Measurements from ENCODE around the gene PEX6.

The PEX6 gene

GRCh38 chr6:42933205-42933604 is 45.8 kb downstream of the PEX6 start:
- no peak for DNase-seq (ENCODE audit: low read depth)

DNA sequence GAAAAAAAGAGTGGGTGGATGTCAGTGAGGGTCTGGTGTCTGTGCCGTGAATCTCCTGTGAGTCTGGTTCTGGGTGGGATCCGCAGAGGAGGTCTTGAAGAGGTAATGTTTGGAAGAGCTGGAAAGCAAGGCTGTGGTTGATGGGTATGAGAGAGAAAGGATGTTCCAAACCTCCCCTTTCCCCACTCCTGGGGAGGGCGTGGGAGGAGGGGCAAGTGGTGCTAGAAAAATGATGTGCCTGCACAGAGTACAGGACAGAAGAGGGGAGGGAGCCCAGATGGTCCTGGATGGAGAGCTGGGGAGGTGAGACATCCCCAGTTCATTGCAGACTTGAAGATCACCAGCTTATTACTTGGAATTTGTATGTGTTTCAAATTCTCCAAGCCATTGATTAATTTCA is 46.6 kb downstream of the PEX6 start:
- no peak for DNase-seq (ENCODE audit: low read depth)

DNA sequence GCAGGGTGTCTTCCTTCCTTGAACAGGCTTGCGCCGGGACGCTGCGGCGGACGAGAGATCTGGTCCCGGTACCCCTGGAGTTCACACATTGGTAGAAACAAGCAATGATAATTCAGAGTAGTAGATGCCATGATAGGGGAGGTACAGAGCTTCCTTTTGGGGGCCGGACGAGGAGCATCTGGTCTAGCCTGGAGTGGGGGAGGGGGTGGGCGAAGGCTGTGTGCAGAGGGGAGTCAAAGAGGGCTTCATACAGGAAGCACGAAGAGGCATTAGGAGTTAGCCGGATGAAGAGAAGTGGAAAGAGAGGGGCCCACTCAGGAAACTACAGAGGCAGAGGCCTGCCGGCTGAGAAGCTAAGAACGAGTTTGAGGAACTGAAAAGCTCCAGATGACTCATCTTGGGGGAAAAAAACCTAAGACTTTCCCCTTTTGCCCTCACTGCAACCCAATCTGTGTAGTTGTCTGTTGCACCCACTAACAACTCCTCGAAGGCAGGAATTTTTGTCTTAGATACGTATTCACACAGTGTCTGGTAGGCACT is 49.1 kb downstream of the PEX6 start:
- DNase-seq (ENCODE audit: low read depth), result peak; percentile 27

DNA sequence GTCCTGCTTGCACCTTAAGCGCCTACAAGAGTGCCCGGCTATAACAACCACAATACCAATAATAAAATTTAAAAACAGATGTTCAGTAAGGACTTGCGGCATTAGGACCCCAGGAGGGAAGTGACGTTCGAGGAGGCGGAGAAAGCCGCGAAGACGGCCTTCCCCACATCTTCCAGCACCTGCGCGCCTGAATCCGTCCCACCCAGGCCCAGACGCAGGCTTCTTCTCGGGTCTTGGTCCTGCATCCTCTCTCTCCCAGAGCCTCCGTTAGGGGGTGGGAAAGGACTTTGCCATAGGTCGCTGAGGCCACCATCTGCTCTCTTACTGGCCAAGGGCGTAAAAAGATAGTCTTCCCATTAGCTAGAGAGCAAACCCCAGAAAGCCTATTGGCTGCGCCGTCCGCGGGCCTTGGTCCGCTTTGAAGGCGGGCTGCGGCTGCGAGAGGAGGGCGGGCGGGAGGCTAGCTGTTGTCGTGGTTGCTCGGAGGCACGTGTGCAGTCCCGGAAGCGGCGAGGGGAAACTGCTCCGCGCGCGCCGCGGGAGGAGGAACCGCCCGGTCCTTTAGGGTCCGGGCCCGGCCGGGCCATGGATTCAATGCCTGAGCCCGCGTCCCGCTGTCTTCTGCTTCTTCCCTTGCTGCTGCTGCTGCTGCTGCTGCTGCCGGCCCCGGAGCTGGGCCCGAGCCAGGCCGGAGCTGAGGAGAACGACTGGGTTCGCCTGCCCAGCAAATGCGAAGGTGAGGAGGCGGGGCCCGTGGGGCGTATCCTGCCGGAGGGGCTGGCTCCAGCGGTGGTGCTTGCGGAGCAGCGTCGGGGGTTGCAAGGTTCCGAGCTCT is 49.8 kb downstream of the PEX6 start, which contains the start of gene CNPY3:
TSS of gene CNPY3 (plus strand) at position 495 of the 835 bp plus-strand sequence. CDS start at position 586, 91 bp downstream.
- peak; percentile 90 for DNase-seq (ENCODE audit: low read depth)

GRCh38 chr6:42925248-42925857 is 53.6 kb downstream of the PEX6 start:
- DNase-seq (ENCODE audit: low read depth), result no peak

DNA sequence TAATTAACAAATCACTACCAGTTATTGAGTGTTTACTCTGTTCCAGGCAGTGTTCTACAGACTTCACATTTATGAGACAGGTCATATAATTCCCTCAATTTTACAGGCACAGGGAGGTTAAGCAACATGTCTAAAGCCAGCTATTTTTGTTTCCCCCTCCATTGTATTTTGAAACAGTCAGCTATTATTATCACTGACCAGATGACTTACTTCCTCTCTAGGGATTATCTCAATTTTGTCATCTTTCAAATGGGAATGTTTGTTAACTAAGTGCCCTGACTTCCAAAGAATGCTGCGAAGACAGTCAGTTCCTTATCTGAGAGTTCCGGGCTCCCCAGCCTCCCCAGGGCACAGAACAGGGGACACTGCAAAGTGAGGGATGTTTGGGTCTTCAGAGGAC is 55.3 kb downstream of the PEX6 start:
- no peak for DNase-seq (ENCODE audit: low read depth)

GRCh38 chr6:42921801-42922200 is 57.2 kb downstream of the PEX6 start:
- no peak for DNase-seq (ENCODE audit: low read depth)

- no peak for DNase-seq (ENCODE audit: low read depth)
These were observed 62.7 kb downstream of the PEX6 start for GRCh38 chr6:42916288-42916687.

- DNase-seq (ENCODE audit: low read depth), result no peak
These were observed 63.2 kb downstream of the PEX6 start, which contains the start of gene PTCRA for GRCh38 chr6:42915732-42916131. PTCRA (plus strand) TSS chr6:42916053; CDS start chr6:42916070, 17 bp downstream.

- no peak for DNase-seq (ENCODE audit: low read depth)
These were observed 64.4 kb downstream of the PEX6 start for GRCh38 chr6:42914546-42914945.

Data from activated T-helper 1 cell treated with Interleukin-2 at 50 U/mL for 16 hours (primary cell).